ENCODE results near the gene SPPL2A.
"Not testable (repeated sequence)": the region's sequence is repeated elsewhere in the genome, so short reads cannot be mapped to it uniquely, and the experiment has no call there.

DNA sequence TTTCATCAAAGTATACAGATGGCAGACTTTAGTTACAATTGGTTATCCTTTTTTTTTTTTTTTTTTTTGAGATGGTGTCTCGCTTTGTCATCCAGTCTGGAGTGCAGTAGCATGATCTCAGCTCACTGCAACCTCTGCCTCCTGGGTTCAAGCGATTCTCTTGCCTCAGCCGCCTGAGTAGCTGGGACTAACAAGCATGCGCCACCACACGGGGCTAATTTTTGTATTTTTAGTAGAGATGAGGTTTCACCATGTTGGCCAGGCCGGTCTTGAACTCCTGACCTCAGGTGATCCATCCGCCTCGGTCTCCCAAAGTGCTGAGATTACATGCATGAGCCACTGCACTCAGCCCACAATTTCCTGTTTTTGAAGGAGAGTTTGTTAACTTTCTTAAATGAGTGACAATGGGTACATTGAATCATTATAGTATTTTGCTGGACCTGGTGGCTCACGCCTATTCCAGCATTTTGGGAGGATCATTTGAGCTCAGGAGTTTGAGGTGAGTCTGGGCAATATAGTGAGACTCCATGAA is 70.8 kb downstream of the SPPL2A start:
- not testable (repeated sequence) for TF ChIP-seq TP53 (CRISPR knock-in tag; IDR thresholded peaks at IDR 0.05); ZNF281 (CRISPR knock-in tag; IDR thresholded peaks at IDR 0.05); ZNF138 (CRISPR knock-in tag; conservative IDR thresholded peaks at IDR 0.05); E2F5 (CRISPR knock-in tag; IDR thresholded peaks at IDR 0.05); NFYB (CRISPR knock-in tag; conservative IDR thresholded peaks at IDR 0.05; ENCODE audit: low read depth)
- TF ChIP-seq, protein P1, sequence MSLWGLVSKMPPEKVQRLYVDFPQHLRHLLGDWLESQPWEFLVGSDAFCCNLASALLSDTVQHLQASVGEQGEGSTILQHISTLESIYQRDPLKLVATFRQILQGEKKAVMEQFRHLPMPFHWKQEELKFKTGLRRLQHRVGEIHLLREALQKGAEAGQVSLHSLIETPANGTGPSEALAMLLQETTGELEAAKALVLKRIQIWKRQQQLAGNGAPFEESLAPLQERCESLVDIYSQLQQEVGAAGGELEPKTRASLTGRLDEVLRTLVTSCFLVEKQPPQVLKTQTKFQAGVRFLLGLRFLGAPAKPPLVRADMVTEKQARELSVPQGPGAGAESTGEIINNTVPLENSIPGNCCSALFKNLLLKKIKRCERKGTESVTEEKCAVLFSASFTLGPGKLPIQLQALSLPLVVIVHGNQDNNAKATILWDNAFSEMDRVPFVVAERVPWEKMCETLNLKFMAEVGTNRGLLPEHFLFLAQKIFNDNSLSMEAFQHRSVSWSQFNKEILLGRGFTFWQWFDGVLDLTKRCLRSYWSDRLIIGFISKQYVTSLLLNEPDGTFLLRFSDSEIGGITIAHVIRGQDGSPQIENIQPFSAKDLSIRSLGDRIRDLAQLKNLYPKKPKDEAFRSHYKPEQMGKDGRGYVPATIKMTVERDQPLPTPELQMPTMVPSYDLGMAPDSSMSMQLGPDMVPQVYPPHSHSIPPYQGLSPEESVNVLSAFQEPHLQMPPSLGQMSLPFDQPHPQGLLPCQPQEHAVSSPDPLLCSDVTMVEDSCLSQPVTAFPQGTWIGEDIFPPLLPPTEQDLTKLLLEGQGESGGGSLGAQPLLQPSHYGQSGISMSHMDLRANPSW (CRISPR knock-in tag; conservative IDR thresholded peaks at IDR 0.05; ENCODE audit: low read depth), result not testable (repeated sequence)
- TF ChIP-seq, protein P2, sequence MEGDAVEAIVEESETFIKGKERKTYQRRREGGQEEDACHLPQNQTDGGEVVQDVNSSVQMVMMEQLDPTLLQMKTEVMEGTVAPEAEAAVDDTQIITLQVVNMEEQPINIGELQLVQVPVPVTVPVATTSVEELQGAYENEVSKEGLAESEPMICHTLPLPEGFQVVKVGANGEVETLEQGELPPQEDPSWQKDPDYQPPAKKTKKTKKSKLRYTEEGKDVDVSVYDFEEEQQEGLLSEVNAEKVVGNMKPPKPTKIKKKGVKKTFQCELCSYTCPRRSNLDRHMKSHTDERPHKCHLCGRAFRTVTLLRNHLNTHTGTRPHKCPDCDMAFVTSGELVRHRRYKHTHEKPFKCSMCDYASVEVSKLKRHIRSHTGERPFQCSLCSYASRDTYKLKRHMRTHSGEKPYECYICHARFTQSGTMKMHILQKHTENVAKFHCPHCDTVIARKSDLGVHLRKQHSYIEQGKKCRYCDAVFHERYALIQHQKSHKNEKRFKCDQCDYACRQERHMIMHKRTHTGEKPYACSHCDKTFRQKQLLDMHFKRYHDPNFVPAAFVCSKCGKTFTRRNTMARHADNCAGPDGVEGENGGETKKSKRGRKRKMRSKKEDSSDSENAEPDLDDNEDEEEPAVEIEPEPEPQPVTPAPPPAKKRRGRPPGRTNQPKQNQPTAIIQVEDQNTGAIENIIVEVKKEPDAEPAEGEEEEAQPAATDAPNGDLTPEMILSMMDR (IDR thresholded peaks at IDR 0.05), result not testable (repeated sequence)
- TF ChIP-seq, protein P3, sequence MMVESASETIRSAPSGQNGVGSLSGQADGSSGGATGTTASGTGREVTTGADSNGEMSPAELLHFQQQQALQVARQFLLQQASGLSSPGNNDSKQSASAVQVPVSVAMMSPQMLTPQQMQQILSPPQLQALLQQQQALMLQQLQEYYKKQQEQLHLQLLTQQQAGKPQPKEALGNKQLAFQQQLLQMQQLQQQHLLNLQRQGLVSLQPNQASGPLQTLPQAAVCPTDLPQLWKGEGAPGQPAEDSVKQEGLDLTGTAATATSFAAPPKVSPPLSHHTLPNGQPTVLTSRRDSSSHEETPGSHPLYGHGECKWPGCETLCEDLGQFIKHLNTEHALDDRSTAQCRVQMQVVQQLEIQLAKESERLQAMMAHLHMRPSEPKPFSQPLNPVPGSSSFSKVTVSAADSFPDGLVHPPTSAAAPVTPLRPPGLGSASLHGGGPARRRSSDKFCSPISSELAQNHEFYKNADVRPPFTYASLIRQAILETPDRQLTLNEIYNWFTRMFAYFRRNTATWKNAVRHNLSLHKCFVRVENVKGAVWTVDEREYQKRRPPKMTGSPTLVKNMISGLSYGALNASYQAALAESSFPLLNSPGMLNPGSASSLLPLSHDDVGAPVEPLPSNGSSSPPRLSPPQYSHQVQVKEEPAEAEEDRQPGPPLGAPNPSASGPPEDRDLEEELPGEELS (CRISPR knock-in tag; IDR thresholded peaks at IDR 0.05), result not testable (repeated sequence)

Data from WTC11 (cell line).